ENCODE results near the gene CORO2B.

The CORO2B gene

GRCh38 chr15:68775671-68776476 is 197.1 kb downstream of the CORO2B start:
- DNase-seq (ENCODE audit: low read depth): peak; percentile 21

- DNase-seq (ENCODE audit: low read depth): no peak
Measured at GRCh38 chr15:68776477-68777270, 197.9 kb downstream of the CORO2B start.

All from amniotic epithelial cell (primary cell).